Loucy (cell line): ENCODE data around the gene PPP1R13B.

Experiments used
- CTCF ChIP-seq: fragments of 200-600 bp; sonication (generic); conservative IDR thresholded peaks from 2 replicates; pipeline ENCODE4 v1.5.1; 2014; ENCODE audit warnings: mild to moderate bottlenecking, antibody characterized with exemption, low read length
- EZH2phosphoT487 ChIP-seq: fragments of 200-600 bp; IDR thresholded peaks from 2 replicates; pipeline ENCODE4 v1.6.1; 2018; ENCODE audit warnings: antibody characterized with exemption, mild to moderate bottlenecking, moderate library complexity, borderline replicate concordance

GRCh38 chr14:103704708-103705107 lies 142.7 kb downstream of the PPP1R13B start:
- TF ChIP-seq CTCF (no peak), EZH2phosphoT487 (no peak)
